ENCODE measurements around the gene KIF26B. TPM values are rescaled to one million over a fixed set of nuclear protein-coding genes. Genes with fewer than 3 reads are reported as not detected.
A peak's percentile ranks its signal among the peaks of the same experiment; 100 is the strongest.

The KIF26B gene
- total and polyA plus RNA-seq, 2 experiments from 2014 or later: 0.03 to 0.76 TPM

DNA sequence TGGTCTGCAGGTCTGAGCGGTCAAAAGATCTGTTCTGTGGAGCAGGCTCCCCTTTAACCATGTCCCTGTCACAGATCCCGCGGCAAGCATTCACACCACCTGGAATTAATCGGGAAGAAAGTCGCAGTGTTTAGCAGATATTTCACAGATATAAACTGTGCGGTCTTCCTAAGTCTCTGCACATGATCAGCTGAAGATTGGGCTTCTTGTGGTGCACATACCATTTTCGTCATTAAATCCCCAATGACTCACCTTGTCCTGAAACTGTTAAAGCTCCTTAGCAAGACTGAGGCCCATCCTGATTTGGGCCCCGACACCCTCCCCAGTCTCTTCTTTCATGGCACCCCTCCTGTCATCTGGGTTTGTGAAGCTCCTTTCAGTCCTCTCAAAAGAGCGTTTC, 158.8 kb downstream of the KIF26B start:
- H3K27me3 Mint-ChIP-seq (ENCODE audit: insufficient read depth, low read depth, poor library complexity): peaks cover 6% of the 10 kb centered on the region
- Histone ChIP-seq H3K9me2 (ENCODE audit: insufficient read depth) (no peaks in the 10 kb centered on the region), H3K27ac (ENCODE audit: low read depth) (no peak overlapping the region), H3K4me3 (no peak overlapping the region), H3K4me1 (ENCODE audit: insufficient read depth) (peaks cover 13% of the 10 kb centered on the region; the same call in 1 of the 2 replicates), H3F3A (replicated peaks; ENCODE audit: low read depth) (no peaks in the 10 kb centered on the region), H3K4me2 (no peak overlapping the region), H2AFZ (peak overlapping the region; percentile 18; the same call in 1 of the 2 replicates), H3K36me3 (ENCODE audit: insufficient read depth) (no peaks in the 10 kb centered on the region), H4K20me1 (replicated peaks; ENCODE audit: insufficient read depth) (no peaks in the 10 kb centered on the region), H3K79me2 (replicated peaks; ENCODE audit: insufficient read depth) (no peaks in the 10 kb centered on the region), H3K27me3 (ENCODE audit: insufficient read depth) (no peaks in the 10 kb centered on the region)
- no peak overlapping the region for H3K4me3 Mint-ChIP-seq
- ATAC-seq (no peak), DNase-seq (ENCODE audit: low spot score) (no peak)
- TF ChIP-seq CREB1 (CRISPR knock-in tag; IDR thresholded peaks at IDR 0.05; ENCODE audit: low read depth) (no peak), ZNF331 (CRISPR knock-in tag; IDR thresholded peaks at IDR 0.05; ENCODE audit: low read depth) (no peak), EZH2phosphoT487 (IDR thresholded peaks at IDR 0.05; ENCODE audit: unreplicated experiment) (no peak), JUNB (IDR thresholded peaks at IDR 0.05; ENCODE audit: unreplicated experiment) (no peak), POLR2AphosphoS5 (IDR thresholded peaks at IDR 0.05; ENCODE audit: low read depth) (no peak), STAT1 (IDR thresholded peaks at IDR 0.05; ENCODE audit: unreplicated experiment) (no peak), ZNF114 (CRISPR knock-in tag; IDR thresholded peaks at IDR 0.05) (no peak), NANOG (IDR thresholded peaks at IDR 0.05; ENCODE audit: borderline replicate concordance) (no peak), EZH2 (IDR thresholded peaks at IDR 0.05; ENCODE audit: low read depth, unreplicated experiment) (no peak)
- TF ChIP-seq, protein P1, sequence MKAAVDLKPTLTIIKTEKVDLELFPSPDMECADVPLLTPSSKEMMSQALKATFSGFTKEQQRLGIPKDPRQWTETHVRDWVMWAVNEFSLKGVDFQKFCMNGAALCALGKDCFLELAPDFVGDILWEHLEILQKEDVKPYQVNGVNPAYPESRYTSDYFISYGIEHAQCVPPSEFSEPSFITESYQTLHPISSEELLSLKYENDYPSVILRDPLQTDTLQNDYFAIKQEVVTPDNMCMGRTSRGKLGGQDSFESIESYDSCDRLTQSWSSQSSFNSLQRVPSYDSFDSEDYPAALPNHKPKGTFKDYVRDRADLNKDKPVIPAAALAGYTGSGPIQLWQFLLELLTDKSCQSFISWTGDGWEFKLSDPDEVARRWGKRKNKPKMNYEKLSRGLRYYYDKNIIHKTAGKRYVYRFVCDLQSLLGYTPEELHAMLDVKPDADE (IDR thresholded peaks at IDR 0.05): no peak
- TF ChIP-seq, protein P2, sequence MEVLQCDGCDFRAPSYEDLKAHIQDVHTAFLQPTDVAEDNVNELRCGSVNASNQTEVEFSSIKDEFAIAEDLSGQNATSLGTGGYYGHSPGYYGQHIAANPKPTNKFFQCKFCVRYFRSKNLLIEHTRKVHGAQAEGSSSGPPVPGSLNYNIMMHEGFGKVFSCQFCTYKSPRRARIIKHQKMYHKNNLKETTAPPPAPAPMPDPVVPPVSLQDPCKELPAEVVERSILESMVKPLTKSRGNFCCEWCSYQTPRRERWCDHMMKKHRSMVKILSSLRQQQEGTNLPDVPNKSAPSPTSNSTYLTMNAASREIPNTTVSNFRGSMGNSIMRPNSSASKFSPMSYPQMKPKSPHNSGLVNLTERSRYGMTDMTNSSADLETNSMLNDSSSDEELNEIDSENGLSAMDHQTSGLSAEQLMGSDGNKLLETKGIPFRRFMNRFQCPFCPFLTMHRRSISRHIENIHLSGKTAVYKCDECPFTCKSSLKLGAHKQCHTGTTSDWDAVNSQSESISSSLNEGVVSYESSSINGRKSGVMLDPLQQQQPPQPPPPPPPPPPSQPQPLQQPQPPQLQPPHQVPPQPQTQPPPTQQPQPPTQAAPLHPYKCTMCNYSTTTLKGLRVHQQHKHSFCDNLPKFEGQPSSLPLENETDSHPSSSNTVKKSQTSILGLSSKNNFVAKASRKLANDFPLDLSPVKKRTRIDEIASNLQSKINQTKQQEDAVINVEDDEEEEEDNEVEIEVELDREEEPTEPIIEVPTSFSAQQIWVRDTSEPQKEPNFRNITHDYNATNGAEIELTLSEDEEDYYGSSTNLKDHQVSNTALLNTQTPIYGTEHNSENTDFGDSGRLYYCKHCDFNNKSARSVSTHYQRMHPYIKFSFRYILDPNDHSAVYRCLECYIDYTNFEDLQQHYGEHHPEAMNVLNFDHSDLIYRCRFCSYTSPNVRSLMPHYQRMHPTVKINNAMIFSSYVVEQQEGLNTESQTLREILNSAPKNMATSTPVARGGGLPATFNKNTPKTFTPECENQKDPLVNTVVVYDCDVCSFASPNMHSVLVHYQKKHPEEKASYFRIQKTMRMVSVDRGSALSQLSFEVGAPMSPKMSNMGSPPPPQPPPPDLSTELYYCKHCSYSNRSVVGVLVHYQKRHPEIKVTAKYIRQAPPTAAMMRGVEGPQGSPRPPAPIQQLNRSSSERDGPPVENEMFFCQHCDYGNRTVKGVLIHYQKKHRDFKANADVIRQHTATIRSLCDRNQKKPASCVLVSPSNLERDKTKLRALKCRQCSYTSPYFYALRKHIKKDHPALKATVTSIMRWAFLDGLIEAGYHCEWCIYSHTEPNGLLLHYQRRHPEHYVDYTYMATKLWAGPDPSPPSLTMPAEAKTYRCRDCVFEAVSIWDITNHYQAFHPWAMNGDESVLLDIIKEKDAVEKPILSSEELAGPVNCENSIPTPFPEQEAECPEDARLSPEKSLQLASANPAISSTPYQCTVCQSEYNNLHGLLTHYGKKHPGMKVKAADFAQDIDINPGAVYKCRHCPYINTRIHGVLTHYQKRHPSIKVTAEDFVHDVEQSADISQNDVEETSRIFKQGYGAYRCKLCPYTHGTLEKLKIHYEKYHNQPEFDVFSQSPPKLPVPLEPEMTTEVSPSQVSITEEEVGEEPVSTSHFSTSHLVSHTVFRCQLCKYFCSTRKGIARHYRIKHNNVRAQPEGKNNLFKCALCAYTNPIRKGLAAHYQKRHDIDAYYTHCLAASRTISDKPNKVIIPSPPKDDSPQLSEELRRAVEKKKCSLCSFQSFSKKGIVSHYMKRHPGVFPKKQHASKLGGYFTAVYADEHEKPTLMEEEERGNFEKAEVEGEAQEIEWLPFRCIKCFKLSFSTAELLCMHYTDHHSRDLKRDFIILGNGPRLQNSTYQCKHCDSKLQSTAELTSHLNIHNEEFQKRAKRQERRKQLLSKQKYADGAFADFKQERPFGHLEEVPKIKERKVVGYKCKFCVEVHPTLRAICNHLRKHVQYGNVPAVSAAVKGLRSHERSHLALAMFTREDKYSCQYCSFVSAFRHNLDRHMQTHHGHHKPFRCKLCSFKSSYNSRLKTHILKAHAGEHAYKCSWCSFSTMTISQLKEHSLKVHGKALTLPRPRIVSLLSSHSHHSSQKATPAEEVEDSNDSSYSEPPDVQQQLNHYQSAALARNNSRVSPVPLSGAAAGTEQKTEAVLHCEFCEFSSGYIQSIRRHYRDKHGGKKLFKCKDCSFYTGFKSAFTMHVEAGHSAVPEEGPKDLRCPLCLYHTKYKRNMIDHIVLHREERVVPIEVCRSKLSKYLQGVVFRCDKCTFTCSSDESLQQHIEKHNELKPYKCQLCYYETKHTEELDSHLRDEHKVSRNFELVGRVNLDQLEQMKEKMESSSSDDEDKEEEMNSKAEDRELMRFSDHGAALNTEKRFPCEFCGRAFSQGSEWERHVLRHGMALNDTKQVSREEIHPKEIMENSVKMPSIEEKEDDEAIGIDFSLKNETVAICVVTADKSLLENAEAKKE (CRISPR knock-in tag; IDR thresholded peaks at IDR 0.05): no peak
- TF ChIP-seq, protein P3, sequence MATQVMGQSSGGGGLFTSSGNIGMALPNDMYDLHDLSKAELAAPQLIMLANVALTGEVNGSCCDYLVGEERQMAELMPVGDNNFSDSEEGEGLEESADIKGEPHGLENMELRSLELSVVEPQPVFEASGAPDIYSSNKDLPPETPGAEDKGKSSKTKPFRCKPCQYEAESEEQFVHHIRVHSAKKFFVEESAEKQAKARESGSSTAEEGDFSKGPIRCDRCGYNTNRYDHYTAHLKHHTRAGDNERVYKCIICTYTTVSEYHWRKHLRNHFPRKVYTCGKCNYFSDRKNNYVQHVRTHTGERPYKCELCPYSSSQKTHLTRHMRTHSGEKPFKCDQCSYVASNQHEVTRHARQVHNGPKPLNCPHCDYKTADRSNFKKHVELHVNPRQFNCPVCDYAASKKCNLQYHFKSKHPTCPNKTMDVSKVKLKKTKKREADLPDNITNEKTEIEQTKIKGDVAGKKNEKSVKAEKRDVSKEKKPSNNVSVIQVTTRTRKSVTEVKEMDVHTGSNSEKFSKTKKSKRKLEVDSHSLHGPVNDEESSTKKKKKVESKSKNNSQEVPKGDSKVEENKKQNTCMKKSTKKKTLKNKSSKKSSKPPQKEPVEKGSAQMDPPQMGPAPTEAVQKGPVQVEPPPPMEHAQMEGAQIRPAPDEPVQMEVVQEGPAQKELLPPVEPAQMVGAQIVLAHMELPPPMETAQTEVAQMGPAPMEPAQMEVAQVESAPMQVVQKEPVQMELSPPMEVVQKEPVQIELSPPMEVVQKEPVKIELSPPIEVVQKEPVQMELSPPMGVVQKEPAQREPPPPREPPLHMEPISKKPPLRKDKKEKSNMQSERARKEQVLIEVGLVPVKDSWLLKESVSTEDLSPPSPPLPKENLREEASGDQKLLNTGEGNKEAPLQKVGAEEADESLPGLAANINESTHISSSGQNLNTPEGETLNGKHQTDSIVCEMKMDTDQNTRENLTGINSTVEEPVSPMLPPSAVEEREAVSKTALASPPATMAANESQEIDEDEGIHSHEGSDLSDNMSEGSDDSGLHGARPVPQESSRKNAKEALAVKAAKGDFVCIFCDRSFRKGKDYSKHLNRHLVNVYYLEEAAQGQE (IDR thresholded peaks at IDR 0.05; ENCODE audit: unreplicated experiment): no peak
- TF ChIP-seq, protein P4, sequence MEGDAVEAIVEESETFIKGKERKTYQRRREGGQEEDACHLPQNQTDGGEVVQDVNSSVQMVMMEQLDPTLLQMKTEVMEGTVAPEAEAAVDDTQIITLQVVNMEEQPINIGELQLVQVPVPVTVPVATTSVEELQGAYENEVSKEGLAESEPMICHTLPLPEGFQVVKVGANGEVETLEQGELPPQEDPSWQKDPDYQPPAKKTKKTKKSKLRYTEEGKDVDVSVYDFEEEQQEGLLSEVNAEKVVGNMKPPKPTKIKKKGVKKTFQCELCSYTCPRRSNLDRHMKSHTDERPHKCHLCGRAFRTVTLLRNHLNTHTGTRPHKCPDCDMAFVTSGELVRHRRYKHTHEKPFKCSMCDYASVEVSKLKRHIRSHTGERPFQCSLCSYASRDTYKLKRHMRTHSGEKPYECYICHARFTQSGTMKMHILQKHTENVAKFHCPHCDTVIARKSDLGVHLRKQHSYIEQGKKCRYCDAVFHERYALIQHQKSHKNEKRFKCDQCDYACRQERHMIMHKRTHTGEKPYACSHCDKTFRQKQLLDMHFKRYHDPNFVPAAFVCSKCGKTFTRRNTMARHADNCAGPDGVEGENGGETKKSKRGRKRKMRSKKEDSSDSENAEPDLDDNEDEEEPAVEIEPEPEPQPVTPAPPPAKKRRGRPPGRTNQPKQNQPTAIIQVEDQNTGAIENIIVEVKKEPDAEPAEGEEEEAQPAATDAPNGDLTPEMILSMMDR (conservative IDR thresholded peaks at IDR 0.05; ENCODE audit: low read depth in 2 of 2): no peak
- no peak overlapping the region for H3K27ac Mint-ChIP-seq
- no peaks in the 10 kb centered on the region for H3K36me3 Mint-ChIP-seq (ENCODE audit: low read depth)
- peaks cover 25% of the 10 kb centered on the region for H3K4me1 Mint-ChIP-seq
- H3K9me3 Mint-ChIP-seq: peaks cover 3% of the 10 kb centered on the region; the same call in 1 of the 3 replicates
